ENCODE measurements around the gene SKA1. TPM values are rescaled to one million over a fixed set of nuclear protein-coding genes. Genes with fewer than 3 reads are reported as not detected.

SKA1 gene
- total and polyA plus RNA-seq, 2 of the 13 experiments (the other 11 are each of a cell fraction or from before 2014, with no cell fraction given): 5.3 to 21.3 TPM

DNA sequence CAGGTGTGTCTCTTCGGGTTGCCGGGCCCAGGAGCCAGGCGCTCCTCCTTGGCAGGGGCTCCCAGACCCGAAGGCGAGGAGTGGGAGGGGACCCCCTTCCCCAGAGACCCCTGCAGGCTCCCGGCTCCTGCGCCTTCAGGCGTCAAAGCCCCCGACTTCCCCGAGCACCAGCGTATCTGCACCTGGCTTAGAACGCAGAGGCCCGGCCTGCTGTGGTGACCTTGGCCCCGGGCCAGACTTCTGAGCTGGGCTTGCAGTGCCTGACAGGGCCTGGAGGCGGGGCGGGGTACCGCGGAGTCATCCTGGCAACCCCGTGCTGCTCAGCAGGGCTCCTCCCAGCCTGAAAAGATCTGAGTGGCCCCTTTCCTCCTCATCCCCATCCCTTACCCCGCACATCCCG lies 27.0 kb downstream of the SKA1 start (continued):
- TF ChIP-seq, protein P1, sequence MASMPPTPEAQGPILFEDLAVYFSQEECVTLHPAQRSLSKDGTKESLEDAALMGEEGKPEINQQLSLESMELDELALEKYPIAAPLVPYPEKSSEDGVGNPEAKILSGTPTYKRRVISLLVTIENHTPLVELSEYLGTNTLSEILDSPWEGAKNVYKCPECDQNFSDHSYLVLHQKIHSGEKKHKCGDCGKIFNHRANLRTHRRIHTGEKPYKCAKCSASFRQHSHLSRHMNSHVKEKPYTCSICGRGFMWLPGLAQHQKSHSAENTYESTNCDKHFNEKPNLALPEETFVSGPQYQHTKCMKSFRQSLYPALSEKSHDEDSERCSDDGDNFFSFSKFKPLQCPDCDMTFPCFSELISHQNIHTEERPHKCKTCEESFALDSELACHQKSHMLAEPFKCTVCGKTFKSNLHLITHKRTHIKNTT (CRISPR knock-in tag; IDR thresholded peaks at IDR 0.05): no peak
- TF ChIP-seq SUZ12 (IDR thresholded peaks at IDR 0.05; ENCODE audit: low read depth, low read length) (no peak), EZH2 (conservative IDR thresholded peaks at IDR 0.05; ENCODE audit: low read depth, low read length) (no peak), HDAC2 (CRISPR knock-in tag; IDR thresholded peaks at IDR 0.05) (peak; percentile 54; the same call in 1 of the 2 replicates), ZNF792 (CRISPR knock-in tag; IDR thresholded peaks at IDR 0.05) (no peak), GTF3A (CRISPR knock-in tag; conservative IDR thresholded peaks at IDR 0.05) (no peak), KAT2B (IDR thresholded peaks at IDR 0.05; ENCODE audit: borderline replicate concordance, low read depth, low read length) (no peak), SMYD3 (CRISPR knock-in tag; IDR thresholded peaks at IDR 0.05) (no peak), ZNF691 (CRISPR knock-in tag; IDR thresholded peaks at IDR 0.05; ENCODE audit: borderline replicate concordance, low read depth) (no peak), ELF1 (CRISPR knock-in tag; IDR thresholded peaks at IDR 0.05) (no peak), SMC3 (IDR thresholded peaks at IDR 0.05; ENCODE audit: low read length) (no peak), ZNF562 (CRISPR knock-in tag; IDR thresholded peaks at IDR 0.05; ENCODE audit: borderline replicate concordance) (no peak), RARA (CRISPR knock-in tag; IDR thresholded peaks at IDR 0.05) (0 out of 2 replicates have a peak, but pooled peaks have one; percentile 19), MAFK (conservative IDR thresholded peaks at IDR 0.05 in 1 of 2, IDR thresholded peaks at IDR 0.05 in 1 of 2; ENCODE audit: low read length in 2 of 2) (no peak), MLLT10 (CRISPR knock-in tag; IDR thresholded peaks at IDR 0.05) (no peak), SP5 (CRISPR knock-in tag; IDR thresholded peaks at IDR 0.05; ENCODE audit: borderline replicate concordance, low read depth) (peak; percentile 66; the same call in 1 of the 2 replicates), ZNF766 (CRISPR knock-in tag; IDR thresholded peaks at IDR 0.05; ENCODE audit: borderline replicate concordance) (no peak), MTF1 (CRISPR knock-in tag; IDR thresholded peaks at IDR 0.05) (no peak), RNF2 (conservative IDR thresholded peaks at IDR 0.05; ENCODE audit: low read depth) (no peak), CERS6 (CRISPR knock-in tag; IDR thresholded peaks at IDR 0.05) (no peak), ZNF136 (CRISPR knock-in tag; IDR thresholded peaks at IDR 0.05; ENCODE audit: low read depth) (no peak), ZNF713 (CRISPR knock-in tag; IDR thresholded peaks at IDR 0.05) (no peak), ZNF121 (CRISPR knock-in tag; IDR thresholded peaks at IDR 0.05) (no peak), JUNB (CRISPR knock-in tag; IDR thresholded peaks at IDR 0.05; ENCODE audit: borderline replicate concordance) (no peak), SMAD3 (CRISPR knock-in tag; IDR thresholded peaks at IDR 0.05) (no peak)
- TF ChIP-seq, protein P2, sequence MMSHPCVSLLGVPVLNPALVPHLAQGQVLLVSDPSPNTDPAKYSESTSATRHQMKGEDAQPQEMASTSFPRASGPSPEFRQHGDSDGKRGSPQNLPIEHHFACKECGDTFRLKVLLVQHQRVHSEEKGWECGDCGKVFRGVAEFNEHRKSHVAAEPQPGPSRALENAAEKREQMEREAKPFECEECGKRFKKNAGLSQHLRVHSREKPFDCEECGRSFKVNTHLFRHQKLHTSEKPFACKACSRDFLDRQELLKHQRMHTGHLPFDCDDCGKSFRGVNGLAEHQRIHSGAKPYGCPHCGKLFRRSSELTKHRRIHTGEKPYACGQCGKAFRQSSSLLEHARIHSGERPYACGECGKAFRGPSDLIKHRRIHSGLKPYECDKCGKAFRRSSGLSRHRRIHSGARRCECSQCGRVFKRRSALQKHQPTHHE (CRISPR knock-in tag; IDR thresholded peaks at IDR 0.05; ENCODE audit: borderline replicate concordance): no peak
- TF ChIP-seq, protein P3, sequence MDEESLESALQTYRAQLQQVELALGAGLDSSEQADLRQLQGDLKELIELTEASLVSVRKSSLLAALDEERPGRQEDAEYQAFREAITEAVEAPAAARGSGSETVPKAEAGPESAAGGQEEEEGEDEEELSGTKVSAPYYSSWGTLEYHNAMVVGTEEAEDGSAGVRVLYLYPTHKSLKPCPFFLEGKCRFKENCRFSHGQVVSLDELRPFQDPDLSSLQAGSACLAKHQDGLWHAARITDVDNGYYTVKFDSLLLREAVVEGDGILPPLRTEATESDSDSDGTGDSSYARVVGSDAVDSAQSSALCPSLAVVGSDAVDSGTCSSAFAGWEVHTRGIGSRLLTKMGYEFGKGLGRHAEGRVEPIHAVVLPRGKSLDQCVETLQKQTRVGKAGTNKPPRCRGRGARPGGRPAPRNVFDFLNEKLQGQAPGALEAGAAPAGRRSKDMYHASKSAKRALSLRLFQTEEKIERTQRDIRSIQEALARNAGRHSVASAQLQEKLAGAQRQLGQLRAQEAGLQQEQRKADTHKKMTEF (CRISPR knock-in tag; IDR thresholded peaks at IDR 0.05): peak; percentile 56; the same call in 1 of the 2 replicates
